Measurements from ENCODE around the gene TRPC4AP. TPM values are rescaled to one million over a fixed set of nuclear protein-coding genes. Genes with fewer than 3 reads are reported as not detected.

The TRPC4AP gene
- total RNA-seq, 4 donors from 2014 or later: 63.4 to 101 (median 76.4) TPM

DNA sequence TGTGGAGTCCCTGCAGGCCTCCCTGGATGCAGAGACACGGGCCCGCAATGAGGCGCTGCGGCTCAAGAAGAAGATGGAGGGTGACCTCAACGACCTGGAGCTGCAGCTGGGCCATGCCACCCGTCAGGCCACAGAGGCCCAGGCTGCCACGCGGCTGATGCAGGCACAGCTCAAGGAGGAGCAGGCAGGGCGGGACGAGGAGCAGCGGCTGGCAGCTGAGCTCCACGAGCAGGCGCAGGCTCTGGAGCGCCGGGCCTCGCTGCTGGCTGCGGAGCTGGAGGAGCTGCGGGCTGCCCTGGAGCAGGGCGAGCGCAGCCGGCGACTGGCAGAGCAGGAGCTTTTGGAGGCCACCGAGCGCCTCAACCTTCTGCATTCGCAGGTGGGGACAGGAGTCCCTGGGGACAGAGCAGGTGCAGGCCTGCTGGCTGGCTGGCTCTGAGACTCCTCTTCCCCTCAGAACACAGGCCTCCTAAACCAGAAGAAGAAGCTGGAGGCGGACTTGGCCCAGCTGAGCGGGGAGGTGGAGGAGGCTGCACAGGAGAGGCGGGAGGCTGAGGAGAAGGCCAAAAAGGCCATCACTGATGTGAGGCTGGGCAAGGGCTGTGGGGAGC is 92.2 kb downstream of the TRPC4AP start:
- no peak for DNase-seq (ENCODE audit: low spot score in 2 of 2)
- peaks cover 0 to 11% (median 0%) of the 10 kb centered on the region in 4 donors for H3K4me1 ChIP-seq
- H3K9me3 ChIP-seq: no peaks in the 10 kb centered on the region
- 91 to 93% methylated on average over 28 of the region's 28 CpGs for WGBS, 2 donors
- TF ChIP-seq POLR2A (IDR thresholded peaks at IDR 0.05) (no peak), EP300 (IDR thresholded peaks at IDR 0.05) (no peak)
- TF ChIP-seq, protein P1, sequence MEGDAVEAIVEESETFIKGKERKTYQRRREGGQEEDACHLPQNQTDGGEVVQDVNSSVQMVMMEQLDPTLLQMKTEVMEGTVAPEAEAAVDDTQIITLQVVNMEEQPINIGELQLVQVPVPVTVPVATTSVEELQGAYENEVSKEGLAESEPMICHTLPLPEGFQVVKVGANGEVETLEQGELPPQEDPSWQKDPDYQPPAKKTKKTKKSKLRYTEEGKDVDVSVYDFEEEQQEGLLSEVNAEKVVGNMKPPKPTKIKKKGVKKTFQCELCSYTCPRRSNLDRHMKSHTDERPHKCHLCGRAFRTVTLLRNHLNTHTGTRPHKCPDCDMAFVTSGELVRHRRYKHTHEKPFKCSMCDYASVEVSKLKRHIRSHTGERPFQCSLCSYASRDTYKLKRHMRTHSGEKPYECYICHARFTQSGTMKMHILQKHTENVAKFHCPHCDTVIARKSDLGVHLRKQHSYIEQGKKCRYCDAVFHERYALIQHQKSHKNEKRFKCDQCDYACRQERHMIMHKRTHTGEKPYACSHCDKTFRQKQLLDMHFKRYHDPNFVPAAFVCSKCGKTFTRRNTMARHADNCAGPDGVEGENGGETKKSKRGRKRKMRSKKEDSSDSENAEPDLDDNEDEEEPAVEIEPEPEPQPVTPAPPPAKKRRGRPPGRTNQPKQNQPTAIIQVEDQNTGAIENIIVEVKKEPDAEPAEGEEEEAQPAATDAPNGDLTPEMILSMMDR (IDR thresholded peaks at IDR 0.05): no peak
- no peak overlapping the region for H3K4me3 ChIP-seq
- H3K27me3 ChIP-seq: no peaks in the 10 kb centered on the region
- H3K27ac ChIP-seq: no peak overlapping the region
- peaks cover 2 to 100% (median 44%) of the 10 kb centered on the region in 3 donors for H3K36me3 ChIP-seq

DNA sequence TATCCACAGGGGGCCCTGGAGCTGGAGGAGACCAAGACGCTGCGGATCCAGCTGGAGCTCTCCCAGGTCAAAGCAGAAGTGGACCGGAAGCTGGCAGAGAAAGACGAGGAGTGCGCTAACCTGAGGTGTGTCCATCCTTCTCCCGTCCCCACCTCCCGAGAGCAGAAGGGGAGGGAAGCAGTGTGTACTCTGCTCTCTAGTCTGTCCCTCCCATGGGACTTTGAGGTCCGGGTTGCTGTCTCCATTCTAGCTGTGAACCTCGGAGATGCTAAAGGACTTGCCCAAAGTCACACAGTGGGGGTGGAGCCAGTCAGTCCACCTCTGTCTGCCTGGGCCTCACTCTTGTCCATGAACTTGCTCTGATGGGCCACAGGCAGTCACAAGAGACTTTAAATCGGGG is 92.8 kb downstream of the TRPC4AP start:
- no peaks in the 10 kb centered on the region for H3K27me3 ChIP-seq
- H3K4me1 ChIP-seq: peaks cover 0 to 11% (median 0%) of the 10 kb centered on the region in 4 donors
- no peak overlapping the region for H3K4me3 ChIP-seq
- H3K9me3 ChIP-seq: no peaks in the 10 kb centered on the region
- DNase-seq (ENCODE audit: low spot score in 2 of 2): no peak
- no peak for TF ChIP-seq EP300 (IDR thresholded peaks at IDR 0.05)
- no peak for TF ChIP-seq POLR2A (IDR thresholded peaks at IDR 0.05)
- TF ChIP-seq, protein P1 (IDR thresholded peaks at IDR 0.05): no peak
- H3K36me3 ChIP-seq: peaks cover 2 to 100% (median 39%) of the 10 kb centered on the region in 3 donors
- WGBS, 2 donors: 68 to 79% methylated on average over 10 of the region's 10 CpGs
- H3K27ac ChIP-seq: no peak overlapping the region

DNA sequence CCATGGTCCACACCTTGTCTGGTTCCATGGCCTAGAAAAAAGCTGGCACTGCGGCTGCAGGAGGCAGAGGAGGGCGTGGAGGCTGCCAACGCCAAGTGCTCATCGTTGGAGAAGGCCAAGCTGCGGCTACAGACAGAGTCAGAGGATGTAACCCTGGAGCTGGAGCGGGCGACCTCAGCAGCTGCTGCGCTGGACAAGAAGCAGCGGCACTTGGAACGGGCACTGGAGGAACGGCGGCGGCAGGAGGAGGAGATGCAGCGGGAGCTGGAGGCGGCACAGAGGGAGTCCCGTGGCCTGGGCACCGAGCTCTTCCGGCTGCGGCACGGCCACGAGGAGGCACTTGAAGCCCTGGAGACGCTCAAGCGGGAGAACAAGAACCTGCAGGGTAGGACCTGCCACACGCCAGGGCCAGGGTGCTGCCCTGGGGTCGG is 93.6 kb downstream of the TRPC4AP start:
- Histone ChIP-seq H3K27me3 (no peaks in the 10 kb centered on the region), H3K4me1 (peaks cover 0 to 11% (median 0%) of the 10 kb centered on the region in 4 donors), H3K9me3 (no peaks in the 10 kb centered on the region), H3K27ac (no peak overlapping the region), H3K4me3 (no peak overlapping the region), H3K36me3 (peaks cover 2 to 100% (median 38%) of the 10 kb centered on the region in 3 donors)
- no peak for DNase-seq (ENCODE audit: low spot score in 2 of 2)
- TF ChIP-seq EP300 (IDR thresholded peaks at IDR 0.05) (no peak), POLR2A (IDR thresholded peaks at IDR 0.05) (no peak)
- TF ChIP-seq, protein P1 (IDR thresholded peaks at IDR 0.05): no peak
- WGBS, 2 donors: 90 to 92% methylated on average over 25 of the region's 25 CpGs

DNA sequence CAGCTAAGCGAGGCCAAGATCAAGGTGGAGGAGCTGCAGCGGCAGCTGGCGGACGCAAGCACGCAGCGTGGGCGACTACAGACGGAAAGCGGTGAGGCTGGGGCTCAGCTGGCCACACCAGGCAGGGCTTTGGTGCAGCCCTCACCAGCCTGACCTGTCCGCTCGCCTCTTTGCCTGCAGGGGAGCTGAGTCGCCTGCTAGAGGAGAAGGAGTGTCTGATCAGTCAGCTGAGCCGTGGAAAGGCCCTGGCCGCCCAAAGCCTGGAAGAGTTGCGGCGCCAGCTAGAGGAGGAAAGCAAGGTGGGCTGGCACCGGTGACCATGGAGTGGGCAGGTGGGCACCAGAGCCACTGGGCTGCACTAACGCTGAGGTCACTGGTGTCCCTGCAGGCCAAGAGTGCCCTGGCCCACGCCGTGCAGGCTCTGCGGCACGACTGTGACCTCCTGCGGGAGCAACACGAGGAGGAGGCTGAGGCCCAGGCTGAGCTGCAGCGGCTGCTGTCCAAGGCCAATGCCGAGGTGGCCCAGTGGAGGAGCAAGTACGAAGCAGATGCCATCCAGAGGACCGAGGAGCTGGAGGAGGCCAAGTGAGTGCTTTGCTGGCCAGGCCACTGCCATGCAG is 94.2 kb downstream of the TRPC4AP start:
- WGBS, 2 donors: 88% methylated on average over 23 to 27 of the region's 28 CpGs
- no peaks in the 10 kb centered on the region for H3K9me3 ChIP-seq
- H3K36me3 ChIP-seq: peaks cover 2 to 100% (median 36%) of the 10 kb centered on the region in 3 donors

More for the DNA sequence above, 94.2 kb downstream of the TRPC4AP start:
- no peak overlapping the region for H3K27ac ChIP-seq
- H3K4me3 ChIP-seq: no peak overlapping the region
- DNase-seq (ENCODE audit: low spot score in 2 of 2): no peak
- no peaks in the 10 kb centered on the region for H3K27me3 ChIP-seq
- H3K4me1 ChIP-seq: peaks cover 0 to 11% (median 0%) of the 10 kb centered on the region in 4 donors
- TF ChIP-seq, protein P1 (IDR thresholded peaks at IDR 0.05): no peak
- TF ChIP-seq POLR2A (IDR thresholded peaks at IDR 0.05) (no peak), EP300 (IDR thresholded peaks at IDR 0.05) (no peak)

Data from tibial nerve (tissue), 4 donors.